Stimulated activated CD4-positive, alpha-beta T cell treated with anti-CD3 and anti-CD28 coated beads, Interleukin-4, amount 100 ng/mL, for 4 hours (primary cell): ENCODE measurements around the gene IKZF4.
"Not testable (repeated sequence)": the region's sequence is repeated elsewhere in the genome, so short reads cannot be mapped to it uniquely, and the experiment has no call there.

Experiments
- DNase-seq, 2 experiments: peaks; one replicate each; pipeline ENCODE4 v3.0.0-alpha.2; 2020

The IKZF4 gene

GRCh38 chr12:55999999-56000540, 20.8 kb upstream of the IKZF4 start:
- not testable (repeated sequence) for DNase-seq

DNA sequence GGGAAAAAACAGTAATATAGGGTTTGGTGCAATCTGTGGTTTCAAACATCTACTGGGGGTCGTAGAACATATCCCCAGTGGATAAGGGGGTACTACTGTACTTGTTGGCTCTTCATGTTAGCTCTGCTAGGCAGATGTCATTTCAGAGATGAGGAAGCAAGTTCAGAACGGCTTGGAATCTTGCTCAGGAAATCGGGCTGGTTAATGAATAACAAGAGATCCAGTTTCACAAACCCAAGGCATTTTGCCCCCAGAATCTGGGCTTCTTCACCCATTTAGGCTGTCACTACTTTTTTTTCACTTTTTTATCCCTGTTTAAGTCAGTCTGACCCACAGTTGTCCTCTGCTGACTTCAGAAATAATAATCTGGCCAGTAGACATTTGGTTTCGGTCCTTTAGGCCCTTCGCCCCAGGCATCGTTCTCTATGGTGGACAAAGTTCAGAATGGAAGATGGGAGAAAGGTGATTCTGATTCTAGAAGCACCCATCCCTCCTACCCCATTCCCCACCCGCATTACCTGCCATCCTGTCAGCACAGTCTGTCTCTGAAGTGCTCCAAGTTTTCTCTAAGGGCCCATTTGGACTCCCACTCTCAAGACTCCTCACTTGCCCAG, 19.2 kb upstream of the IKZF4 start:
- DNase-seq, result no peak

- not testable (repeated sequence) for DNase-seq
Measured at GRCh38 chr12:56003376-56003775, 17.5 kb upstream of the IKZF4 start.

- DNase-seq, result no peak
Measured at GRCh38 chr12:56004211-56004610, 16.6 kb upstream of the IKZF4 start.

GRCh38 chr12:56007564-56008559, 13.0 kb upstream of the IKZF4 start:
- DNase-seq, result peak; percentile 53 to 75

DNA sequence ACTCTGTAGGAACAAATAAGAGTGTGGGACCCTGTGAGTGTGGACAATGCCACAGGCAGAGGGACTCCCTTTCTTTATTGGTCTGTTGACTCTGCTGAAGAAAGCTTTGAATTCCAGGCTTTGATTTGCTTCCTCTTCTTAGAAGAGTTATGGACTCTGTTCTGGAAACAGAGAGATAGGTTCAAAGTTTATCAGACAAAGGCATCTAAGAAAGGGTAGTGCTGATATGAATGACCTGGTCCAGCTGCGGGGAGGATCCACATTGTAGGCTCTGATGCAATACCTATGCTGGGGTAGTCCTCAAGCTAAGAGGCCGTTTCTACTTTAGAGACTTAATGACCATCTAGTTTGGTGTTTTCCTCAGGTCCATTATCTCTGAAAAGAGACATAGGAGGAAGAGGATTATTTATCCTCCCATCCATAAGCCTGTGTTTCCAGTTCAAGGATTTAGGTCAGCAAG, 10.7 kb upstream of the IKZF4 start:
- no peak for DNase-seq

- no peak for DNase-seq
Measured at GRCh38 chr12:56011509-56012090, 9.2 kb upstream of the IKZF4 start.

GRCh38 chr12:56013482-56013881, 7.4 kb upstream of the IKZF4 start:
- no peak for DNase-seq

DNA sequence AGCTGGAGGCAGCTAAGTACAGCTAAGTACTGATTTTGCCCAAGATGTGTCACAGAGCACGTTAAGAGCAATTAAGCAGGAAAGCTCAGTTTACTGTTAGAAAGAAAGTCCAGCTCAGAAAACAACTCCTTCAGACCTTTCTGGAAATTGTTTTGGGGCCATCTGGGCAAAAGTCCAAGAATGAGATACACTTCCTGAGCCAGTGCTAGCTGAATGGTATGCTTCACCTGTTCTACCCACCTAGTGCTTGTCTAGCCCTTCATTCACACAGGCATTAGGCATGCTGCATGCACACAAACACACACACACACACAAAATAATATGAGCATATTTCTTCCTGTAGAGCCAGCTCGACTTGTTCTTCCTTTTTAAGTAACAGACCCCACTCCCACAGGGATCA, 6.6 kb upstream of the IKZF4 start:
- no peak for DNase-seq

GRCh38 chr12:56017181-56017580, 3.7 kb upstream of the IKZF4 start:
- DNase-seq, result no peak

- DNase-seq, result no peak
Measured at GRCh38 chr12:56018356-56018755, 2.5 kb upstream of the IKZF4 start.

DNA sequence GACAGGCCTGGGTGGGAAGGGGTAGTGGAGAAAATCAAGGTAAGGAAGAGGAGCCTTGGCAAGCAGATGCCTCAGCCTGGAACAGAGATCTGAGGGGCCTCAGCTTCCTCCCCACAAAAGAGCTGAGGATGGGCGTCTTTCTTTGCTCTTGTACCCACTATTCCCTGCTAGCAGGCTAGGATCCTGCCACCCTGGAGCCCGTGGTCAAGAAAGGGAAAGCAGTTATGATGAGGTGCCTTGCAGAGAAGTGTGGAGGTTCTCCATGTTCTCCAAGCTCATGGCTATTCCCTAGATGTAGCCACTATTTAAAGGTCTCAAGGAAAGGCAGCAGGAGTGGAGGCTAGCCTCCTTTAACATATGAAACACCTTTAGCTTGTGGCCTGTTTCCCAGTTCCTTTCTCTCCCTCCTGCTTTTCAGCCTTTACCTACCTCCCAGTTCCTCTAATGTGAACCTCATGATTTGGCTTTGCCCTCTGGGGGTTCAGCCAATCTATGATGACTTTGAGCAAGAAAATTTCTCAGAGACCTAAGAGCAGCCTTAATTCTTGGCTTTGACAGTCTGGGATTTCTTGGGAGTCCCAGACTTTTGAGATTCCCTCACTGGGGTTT, 1.1 kb downstream of the IKZF4 start:
- no peak for DNase-seq

GRCh38 chr12:56028511-56029165, 7.8 kb downstream of the IKZF4 start:
- DNase-seq, result no peak

DNA sequence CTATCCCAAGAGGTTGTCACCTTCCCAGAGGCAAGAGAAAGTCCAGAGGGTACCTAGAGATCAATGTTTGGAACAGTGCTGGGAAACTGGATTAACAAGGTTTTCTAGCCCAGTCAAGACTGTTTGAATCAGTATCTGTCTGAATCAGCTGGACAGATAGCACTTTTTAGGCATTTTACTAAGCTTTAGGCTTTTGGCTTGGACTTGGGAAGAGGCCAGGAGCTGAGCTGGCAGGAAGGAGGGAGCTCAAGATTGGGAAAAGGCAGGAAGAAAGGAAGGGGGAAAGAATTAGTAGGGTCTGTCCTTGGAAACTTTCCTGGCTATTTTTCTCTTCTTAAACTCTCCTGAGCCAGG, 8.3 kb downstream of the IKZF4 start:
- DNase-seq, result no peak

DNA sequence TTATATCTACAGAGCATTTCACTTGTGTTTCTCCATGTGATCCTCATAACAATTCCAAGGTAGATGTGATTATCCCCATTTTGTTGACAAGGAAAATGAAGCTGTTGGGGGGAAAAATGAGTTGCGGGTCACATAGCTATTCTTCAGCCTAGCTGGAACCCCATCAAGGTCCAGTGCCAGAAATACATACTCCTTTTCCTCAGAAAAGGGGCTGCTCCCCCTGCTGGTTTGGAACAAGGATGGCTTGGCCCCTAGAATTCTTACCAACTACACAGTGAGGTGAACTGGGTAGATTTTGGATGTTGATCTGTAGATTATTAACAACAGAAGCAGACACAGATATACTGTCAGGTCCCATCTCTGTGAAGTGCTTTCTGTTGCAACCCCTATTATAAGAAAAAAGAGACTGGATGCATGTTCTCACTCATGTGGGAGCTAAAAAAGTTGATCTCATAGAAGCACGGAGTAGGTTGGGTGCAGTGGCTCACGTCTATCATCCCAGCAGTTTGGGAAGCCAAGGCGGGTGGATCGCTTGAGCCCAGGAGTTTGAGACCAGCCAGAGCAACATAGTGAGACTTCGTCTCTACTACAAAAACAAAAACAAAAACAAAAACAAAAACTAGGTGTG, 8.9 kb downstream of the IKZF4 start:
- DNase-seq, result peak in 1 of 2 experiments; percentile 28

DNA sequence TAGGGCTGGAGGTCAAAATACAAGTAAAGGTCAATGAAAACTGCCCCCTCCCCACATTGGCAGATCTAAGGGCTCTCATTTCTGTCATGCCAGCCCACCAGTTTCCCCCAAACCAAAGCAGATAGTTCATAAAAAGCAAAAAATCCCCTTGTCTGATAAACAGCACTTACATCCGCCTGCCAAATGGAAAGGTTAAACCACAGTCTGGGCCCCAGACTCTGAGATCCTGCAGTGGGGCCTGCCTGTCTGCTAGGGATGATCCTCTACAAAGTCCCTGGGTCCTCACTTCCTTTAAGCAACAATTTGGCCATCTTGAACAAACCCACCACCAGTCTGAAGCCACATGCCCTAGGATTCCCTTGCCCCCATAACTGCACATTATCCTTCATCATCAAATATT, 11.1 kb downstream of the IKZF4 start:
- DNase-seq, result peak in 1 of 2 experiments; percentile 28

- no peak for DNase-seq
Measured at GRCh38 chr12:56034586-56035332, 13.9 kb downstream of the IKZF4 start.

GRCh38 chr12:56037161-56037560, 16.3 kb downstream of the IKZF4 start:
- DNase-seq, result no peak

DNA sequence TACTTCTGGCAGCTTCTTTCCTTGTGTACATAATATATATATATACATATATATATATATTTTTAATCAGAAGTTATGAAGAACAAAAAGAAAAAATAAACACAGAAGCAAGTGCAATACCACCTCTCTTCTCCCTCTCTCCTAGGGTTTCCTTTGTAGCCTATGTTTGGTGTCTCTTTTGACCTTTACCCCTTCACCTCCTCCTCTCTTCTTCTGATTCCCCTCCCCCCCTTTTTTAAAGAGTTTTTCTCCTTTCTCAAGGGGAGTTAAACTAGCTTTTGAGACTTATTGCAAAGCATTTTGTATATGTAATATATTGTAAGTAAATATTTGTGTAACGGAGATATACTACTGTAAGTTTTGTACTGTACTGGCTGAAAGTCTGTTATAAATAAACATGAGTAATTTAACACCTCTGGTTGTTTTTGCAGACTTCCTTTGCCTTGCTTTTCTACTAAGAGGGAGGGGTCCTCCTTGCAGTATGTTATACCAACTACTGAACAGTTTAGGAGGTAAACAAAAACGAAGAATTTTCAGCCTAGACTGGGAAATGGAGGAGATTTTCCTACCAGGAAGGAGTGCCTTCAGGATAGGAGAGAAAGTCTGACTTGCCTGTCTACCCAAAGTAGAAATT, 17.3 kb downstream of the IKZF4 start:
- DNase-seq, result no peak

GRCh38 chr12:56040151-56040550, 19.3 kb downstream of the IKZF4 start:
- peak in 1 of 2 experiments; percentile 33 for DNase-seq
